Adrenal gland (tissue), 12 donors: ENCODE results near the gene FBLN2. TPM values are rescaled to one million over a fixed set of nuclear protein-coding genes. Genes with fewer than 3 reads are reported as not detected.

ENCODE experiments used
- DNase-seq, 7 donors: peaks; one replicate each; pipeline ENCODE4 v3.0.0-alpha.2; 2019 to 2020
- H3K27ac ChIP-seq, 5 donors: fragments of 200-600 bp; sonication (generic) in 4 of 5; 1 replicate in 3 of 5; 2 replicates in 2 of 5; pipeline versions ENCODE4 v1.5.1 to v1.8.0; 2016 to 2020; ENCODE audit warnings: mild to moderate bottlenecking in 1 of 5
- H3K27me3 ChIP-seq: fragments of 200-600 bp; 2 replicates; pipeline ENCODE4 v1.8.0; 2021
- H3K36me3 ChIP-seq, 2 donors: fragments of 200-600 bp; replicated peaks in 1 of 2; 1 replicate in 1 of 2; 2 replicates in 1 of 2; pipeline versions ENCODE4 v1.5.1 to v1.8.0; 2018 to 2022
- H3K4me1 ChIP-seq, 2 donors: fragments of 200-600 bp; replicated peaks in 1 of 2; 1 replicate in 1 of 2; 2 replicates in 1 of 2; pipeline versions ENCODE4 v1.5.1 to v1.8.0; 2018 to 2021
- H3K4me3 ChIP-seq, 4 donors: fragments of 200-600 bp; sonication (generic) in 3 of 4; one replicate each; pipeline ENCODE4 v1.5.1; 2016 to 2018
- H3K9me3 ChIP-seq, 3 donors: fragments of 200-600 bp; sonication (generic) in 1 of 3; replicated peaks in 1 of 3; 1 replicate in 2 of 3; 2 replicates in 1 of 3; pipeline versions ENCODE4 v1.5.1 to v1.8.0; 2016 to 2021
- CTCF ChIP-seq, 6 experiments: fragments of 450-650 bp in 4 of 6; fragments of 200-600 bp in 2 of 6; sonication (generic) in 1 of 6; IDR thresholded peaks; 1 replicate in 5 of 6; 2 replicates in 1 of 6; pipeline versions ENCODE4 v1.5.1 to v1.8.0; 2016 to 2021; ENCODE audit warnings: antibody characterized with exemption in 6 of 6, mild to moderate bottlenecking in 2 of 6, moderate library complexity in 1 of 6
- POLR2A ChIP-seq, 2 donors: fragments of 450-650 bp; IDR thresholded peaks; one replicate each; pipeline ENCODE4 v1.6.1; 2017; ENCODE audit warnings: antibody characterized with exemption in 2 of 2, mild to moderate bottlenecking in 2 of 2, moderate library complexity in 1 of 2
- WGBS, 4 donors: extraction: QIAGEN DNeasy Blood & Tissue Kit in 2 of 4; methylation state at CpG; one replicate each; pipeline versions ENCODE4 v1.1.5 to v1.1.7; 2013 to 2017; 5-methylcytosine and 5-hydroxymethylcytosine counted together
- intact Hi-C, 2 donors: fragments of 100-400 bp; cut with DNase I; formaldehyde crosslinking; loops; one replicate each; pipeline versions ENCODE4 v1.14.1 to v1.15.0; 2022 to 2023
- polyA plus RNA-seq, 3 donors: library from polyadenylated mRNA; stranded (reverse); fragments of 200-250 nt in 2 of 3; fragments of 350-450 nt in 1 of 3; fragmentation: Illumina TruSeq in 1 of 3; extraction: RNeasy Lipid Tissue Mini Kit (QIAGEN cat#74804) in 1 of 3; gene quantifications; one replicate each; pipeline ENCODE4 v1.2.3, GENCODE V29; 2013 to 2014
- total RNA-seq, 9 donors: library from RNA; depleted of rRNA in 4 of 9; stranded (reverse); fragments of >200 nt in 4 of 9; fragments of 120-200 nt in 1 of 9; fragmentation: NEBNext Ultra II Directional in 1 of 9; extraction: Animal tissue kit (Norgen Biotek cat#: 25700) in 1 of 9; gene quantifications; one replicate each; pipeline versions ENCODE4 v1.1.0 to v1.2.4, GENCODE V29; 2013 to 2023
- donor health status: healthy with polysubstance abuse.
- donor health status: Bipolar disorder and iron deficiency.
- donor health status: DM: yes; HTN: yes; CAD: no.
- donor health status: DM: no; HTN: no; CAD: no.
- donor health status: DM: no; HTN: no; CAD: no.
- donor health status: DM: yes; HTN: yes; CAD: no.

FBLN2 gene
- total and polyA plus RNA-seq, 12 donors = 1.8 to 31.5 (median 7.0) TPM

- 73 to 85% (median 80%) methylated on average over 4 to 5 of the region's 5 CpGs for WGBS, 4 donors
These were observed 49.3 kb downstream of the FBLN2 start for GRCh38 chr3:13598201-13598600.

GRCh38 chr3:13598926-13599886 lies 50.3 kb downstream of the FBLN2 start:
- no peaks in the 10 kb centered on the region for H3K27me3 ChIP-seq
- no peak overlapping the region for H3K27ac ChIP-seq
- no peak overlapping the region for H3K4me3 ChIP-seq
- no peak for DNase-seq
- H3K9me3 ChIP-seq = no peaks in the 10 kb centered on the region
- H3K36me3 ChIP-seq = no peaks in the 10 kb centered on the region
- 63 to 67% (median 65%) methylated on average over 10 of the region's 10 CpGs for WGBS, 4 donors
- TF ChIP-seq CTCF (IDR thresholded peaks at IDR 0.05) (no peak), POLR2A (IDR thresholded peaks at IDR 0.05) (no peak)
- intact Hi-C loops = no loop called here
- no peaks in the 10 kb centered on the region for H3K4me1 ChIP-seq

More at GRCh38 chr3:13598201-13598600, 49.3 kb downstream of the FBLN2 start:
- TF ChIP-seq POLR2A (IDR thresholded peaks at IDR 0.05) (no peak), CTCF (IDR thresholded peaks at IDR 0.05) (no peak)
- Histone ChIP-seq H3K36me3 (no peaks in the 10 kb centered on the region), H3K4me1 (no peaks in the 10 kb centered on the region), H3K27ac (no peak overlapping the region), H3K27me3 (no peaks in the 10 kb centered on the region), H3K4me3 (no peak overlapping the region), H3K9me3 (no peaks in the 10 kb centered on the region)
- DNase-seq = no peak
- intact Hi-C loops = no loop called here

- no peaks in the 10 kb centered on the region for H3K4me1 ChIP-seq
- intact Hi-C loops = no loop called here
- no peak overlapping the region for H3K27ac ChIP-seq
- H3K27me3 ChIP-seq = no peaks in the 10 kb centered on the region
- H3K36me3 ChIP-seq = no peaks in the 10 kb centered on the region
- no peak overlapping the region for H3K4me3 ChIP-seq
- no peaks in the 10 kb centered on the region for H3K9me3 ChIP-seq
- no peak for DNase-seq
- no peak for TF ChIP-seq POLR2A (IDR thresholded peaks at IDR 0.05)
- no peak for TF ChIP-seq CTCF (IDR thresholded peaks at IDR 0.05)
- 78 to 81% (median 80%) methylated on average over 11 of the region's 11 CpGs for WGBS, 4 donors
These were observed 51.0 kb downstream of the FBLN2 start for GRCh38 chr3:13599887-13600450.

- H3K9me3 ChIP-seq = no peaks in the 10 kb centered on the region
- no peaks in the 10 kb centered on the region for H3K4me1 ChIP-seq
- no peak overlapping the region for H3K4me3 ChIP-seq
- no peaks in the 10 kb centered on the region for H3K36me3 ChIP-seq
- H3K27me3 ChIP-seq = no peaks in the 10 kb centered on the region
- 73 to 82% (median 77%) methylated on average over 8 to 9 of the region's 9 CpGs for WGBS, 4 donors
- no peak overlapping the region for H3K27ac ChIP-seq
- intact Hi-C loops = no loop called here
- TF ChIP-seq POLR2A (IDR thresholded peaks at IDR 0.05) (no peak), CTCF (IDR thresholded peaks at IDR 0.05) (no peak)
- DNase-seq = no peak
These were observed 52.2 kb downstream of the FBLN2 start for GRCh38 chr3:13600950-13601691.
